NCI-H2227 (cell line): Measurements from ENCODE around the gene NPM3.

Experiments
- DNase-seq: peaks from one replicate; lab custom pipeline; 2025; ENCODE audit not compliant: unreplicated experiment; lab: John Stamatoyannopoulos, UW

Gene NPM3

GRCh38 chr10:101760510-101760909 lies 22.7 kb downstream of the NPM3 start:
- no peak for DNase-seq

GRCh38 chr10:101759309-101760247 lies 23.7 kb downstream of the NPM3 start:
- DNase-seq: no peak

GRCh38 chr10:101758858-101759257 lies 24.4 kb downstream of the NPM3 start:
- no peak for DNase-seq

- DNase-seq: no peak
These were observed 31.0 kb downstream of the NPM3 start for GRCh38 chr10:101752241-101752640.

GRCh38 chr10:101749047-101750016 lies 33.9 kb downstream of the NPM3 start:
- DNase-seq: peak; percentile 19

GRCh38 chr10:101748496-101748895 lies 34.8 kb downstream of the NPM3 start:
- no peak for DNase-seq

GRCh38 chr10:101745074-101745696 lies 38.1 kb downstream of the NPM3 start:
- no peak for DNase-seq

GRCh38 chr10:101744267-101744666 lies 39.0 kb downstream of the NPM3 start:
- DNase-seq: no peak

- DNase-seq: no peak
These were observed 41.3 kb downstream of the NPM3 start for GRCh38 chr10:101741938-101742337.

GRCh38 chr10:101736666-101737065 lies 46.6 kb downstream of the NPM3 start:
- no peak for DNase-seq

GRCh38 chr10:101732096-101732495 lies 51.1 kb downstream of the NPM3 start:
- no peak for DNase-seq
